ENCODE results near the gene CHST12.
"Not testable (repeated sequence)": the region's sequence is repeated elsewhere in the genome, so short reads cannot be mapped to it uniquely, and the experiment has no call there.

CHST12 gene

GRCh38 chr7:2460188-2460587 lies 56.8 kb downstream of the CHST12 start:
- no peak for DNase-seq (ENCODE audit: low read depth in 2 of 2)

DNA sequence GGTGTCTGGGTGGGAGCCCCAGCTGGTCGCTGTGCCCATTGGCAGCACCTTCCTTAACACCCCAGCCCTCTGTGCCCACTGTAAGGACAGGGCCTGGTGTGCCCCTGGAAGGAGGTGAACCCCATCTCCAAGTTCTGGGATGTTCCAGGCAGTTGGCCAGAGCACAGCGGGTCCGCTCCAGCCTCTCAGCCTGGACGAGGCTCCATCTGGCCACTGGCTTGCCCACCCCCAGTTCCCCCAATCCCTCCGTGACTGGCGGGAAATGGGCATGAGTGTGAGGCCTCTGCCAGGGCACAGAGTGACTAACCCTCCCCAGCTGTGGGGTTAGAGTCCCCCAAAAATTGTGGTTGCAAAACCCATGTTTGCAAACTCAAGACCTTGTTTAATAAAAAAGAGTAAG lies 57.2 kb downstream of the CHST12 start:
- DNase-seq (ENCODE audit: low read depth in 2 of 2) = no peak

DNA sequence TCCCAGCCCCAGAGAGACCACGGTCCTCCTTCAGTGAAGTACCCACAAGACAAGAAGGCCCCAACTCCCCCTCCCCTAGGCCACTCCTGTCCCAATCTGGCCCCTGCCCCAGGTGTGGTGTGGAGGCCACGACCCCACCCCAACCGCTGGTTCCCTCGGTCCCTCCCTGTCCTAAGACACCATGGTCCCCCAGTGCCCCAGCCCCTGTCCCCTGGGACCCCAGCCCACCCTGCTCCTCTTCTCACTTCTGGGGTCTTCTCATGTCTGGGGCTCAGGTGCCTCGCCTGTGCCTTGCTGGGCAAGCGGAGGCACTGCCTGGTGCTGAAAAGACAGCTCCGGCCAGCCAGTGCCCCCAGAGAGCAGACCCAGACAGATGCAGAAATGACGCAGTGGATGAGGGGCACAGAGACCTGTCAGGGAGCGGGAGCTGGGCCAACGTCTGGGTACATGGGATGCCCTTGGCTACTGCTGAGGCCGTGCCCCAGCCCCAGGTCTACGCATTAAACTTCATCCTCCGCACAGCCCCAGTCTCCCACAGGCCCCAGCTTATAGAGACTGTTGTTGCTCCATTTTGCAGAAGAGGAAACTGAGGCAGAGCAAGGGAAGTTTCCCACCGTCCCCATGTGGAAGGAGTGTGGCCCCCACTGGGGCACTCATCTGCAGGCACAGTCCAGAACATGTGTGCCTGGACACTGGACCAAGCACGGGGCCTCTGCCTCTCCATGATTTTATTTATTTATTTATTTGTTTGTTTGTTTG lies 58.0 kb downstream of the CHST12 start:
- no peak for DNase-seq (ENCODE audit: low read depth in 2 of 2)

- no peak for DNase-seq (ENCODE audit: low read depth in 2 of 2)
These were observed 59.3 kb downstream of the CHST12 start for GRCh38 chr7:2462731-2463130.

DNA sequence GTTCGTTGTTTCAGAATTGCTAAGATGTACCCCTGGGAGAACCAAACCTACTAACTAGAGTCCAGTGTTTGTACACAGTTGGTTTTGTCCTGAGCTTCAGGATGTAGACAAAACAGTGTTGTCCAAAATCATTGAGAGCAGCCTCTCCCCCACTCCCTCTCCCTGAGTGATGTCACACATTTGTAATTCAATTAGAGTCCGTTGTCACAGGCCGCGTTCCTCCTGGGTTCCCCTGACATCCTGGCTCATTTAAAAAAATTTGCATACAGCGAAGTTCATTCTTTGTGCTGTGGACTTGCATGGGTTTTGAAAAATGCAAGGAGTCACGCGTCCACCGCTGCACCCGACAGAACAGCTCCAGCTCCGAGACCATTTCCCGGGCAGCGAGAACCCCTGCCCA lies 62.5 kb downstream of the CHST12 start:
- DNase-seq (ENCODE audit: low read depth in 2 of 2) = no peak

DNA sequence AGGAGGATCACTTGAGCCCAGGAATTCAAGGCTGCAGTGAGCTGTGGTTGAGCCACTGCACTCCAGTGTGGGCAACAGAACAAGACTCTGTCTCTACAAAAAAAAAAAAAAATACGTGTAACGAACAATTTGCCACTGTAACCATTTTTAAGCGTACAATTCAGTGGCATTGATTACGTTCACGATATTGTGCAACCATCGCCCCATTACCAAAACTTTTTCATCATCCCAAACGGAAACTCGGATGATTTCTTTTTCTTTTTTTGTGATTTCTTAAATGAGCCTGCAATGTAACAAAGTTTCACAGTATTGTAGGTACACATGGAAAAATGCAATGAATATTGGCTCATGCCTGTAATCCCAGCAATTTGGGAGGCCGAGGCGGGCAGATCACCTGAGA lies 63.3 kb downstream of the CHST12 start:
- no peak for DNase-seq (ENCODE audit: low read depth in 2 of 2)

GRCh38 chr7:2468227-2468626 lies 64.8 kb downstream of the CHST12 start:
- no peak for DNase-seq (ENCODE audit: low read depth in 2 of 2)

DNA sequence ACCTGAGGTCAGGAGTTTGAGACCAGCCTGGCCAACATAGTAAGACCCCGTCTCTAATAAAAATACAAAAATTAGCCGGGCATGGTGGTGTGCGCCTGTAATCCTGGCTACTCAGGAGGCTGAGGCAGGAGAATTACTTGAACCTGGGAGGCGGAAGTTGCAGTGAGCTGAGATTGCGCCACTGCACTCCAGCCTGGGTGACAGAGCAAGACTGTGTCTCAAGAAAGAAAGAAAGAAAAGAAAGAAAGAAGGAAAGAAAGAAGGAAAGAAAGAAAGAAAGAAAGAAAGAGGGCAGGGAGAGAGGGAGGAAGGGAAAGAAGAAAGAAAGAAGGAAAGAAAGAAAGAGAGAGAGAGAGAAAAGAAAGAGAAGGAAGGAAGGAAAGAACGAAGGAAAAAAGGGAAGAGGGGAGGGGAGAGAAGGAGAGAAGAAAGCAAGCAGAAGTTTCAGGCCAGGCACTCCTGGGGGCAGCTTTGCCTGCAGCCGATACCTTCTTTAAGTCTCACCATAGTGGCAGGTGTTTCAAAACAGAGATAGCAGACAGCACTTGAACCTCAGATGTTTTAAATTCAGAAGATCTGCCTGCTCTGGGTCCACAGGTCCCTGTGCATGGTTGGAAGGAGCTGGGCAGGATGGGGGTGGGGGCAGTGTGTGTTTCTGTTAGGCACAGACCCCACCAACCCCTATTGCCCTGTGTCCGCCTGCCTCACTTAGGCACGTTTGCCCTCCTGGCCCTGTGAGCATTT lies 66.2 kb downstream of the CHST12 start:
- DNase-seq (ENCODE audit: low read depth in 2 of 2) = not testable (repeated sequence)

DNA sequence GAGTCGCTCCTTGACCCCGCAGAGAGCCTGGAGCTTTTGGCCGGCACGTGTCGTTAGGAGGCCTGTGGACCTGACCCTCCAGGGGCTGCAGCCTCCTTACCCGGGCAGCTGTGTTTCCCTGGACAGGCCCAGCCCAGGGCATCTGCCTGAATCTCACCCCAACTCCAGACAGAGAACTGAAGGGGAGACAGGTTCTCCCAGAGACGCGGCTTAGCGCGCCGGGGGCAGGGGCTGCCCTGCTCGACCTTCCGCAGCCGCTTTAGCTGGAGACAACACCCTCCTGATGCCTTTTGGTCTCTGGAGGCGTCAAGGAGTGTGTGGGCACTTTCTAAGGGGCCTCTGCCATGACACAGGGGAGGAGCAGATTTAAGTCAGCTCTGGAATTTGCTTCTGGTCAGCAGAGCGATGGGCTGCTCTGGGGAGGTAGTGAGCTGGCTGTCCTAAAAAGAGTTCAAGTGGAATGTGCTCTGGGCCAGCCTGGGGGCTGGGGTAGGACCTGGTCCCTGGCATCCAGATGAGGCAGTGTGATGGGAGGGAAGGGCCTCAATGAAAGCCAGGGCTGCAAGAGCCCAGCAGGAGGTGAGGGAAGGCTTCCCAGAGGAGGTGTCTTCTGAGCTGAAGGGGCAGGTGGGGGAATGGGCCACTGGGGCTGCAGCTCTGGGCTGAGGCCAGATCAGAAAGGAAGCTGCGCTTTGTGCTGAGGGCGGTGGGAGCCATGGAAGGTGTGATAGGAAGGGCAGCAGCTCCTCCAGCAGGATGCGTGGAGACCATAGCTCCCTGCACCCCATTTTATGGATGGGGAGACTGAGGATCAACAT lies 67.0 kb downstream of the CHST12 start:
- DNase-seq (ENCODE audit: low read depth in 2 of 2) = no peak

DNA sequence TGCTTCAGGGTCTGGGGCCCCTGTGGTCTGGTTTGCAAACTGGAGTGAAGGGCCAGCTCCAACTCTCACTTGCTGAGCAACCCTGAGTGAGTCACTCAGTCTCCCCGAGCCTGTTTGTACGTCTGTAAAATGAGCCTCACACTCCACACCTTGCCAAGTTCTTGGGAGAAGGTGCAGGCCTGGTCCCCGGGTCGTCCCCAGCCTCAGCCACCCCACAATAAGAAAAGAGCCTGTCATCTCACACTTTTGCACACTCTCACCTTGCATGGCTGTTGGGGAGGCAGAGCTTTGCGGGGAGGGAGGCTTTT lies 67.6 kb downstream of the CHST12 start:
- DNase-seq (ENCODE audit: low read depth in 2 of 2) = no peak

GRCh38 chr7:2471396-2471795 lies 68.0 kb downstream of the CHST12 start:
- no peak for DNase-seq (ENCODE audit: low read depth in 2 of 2)

DNA sequence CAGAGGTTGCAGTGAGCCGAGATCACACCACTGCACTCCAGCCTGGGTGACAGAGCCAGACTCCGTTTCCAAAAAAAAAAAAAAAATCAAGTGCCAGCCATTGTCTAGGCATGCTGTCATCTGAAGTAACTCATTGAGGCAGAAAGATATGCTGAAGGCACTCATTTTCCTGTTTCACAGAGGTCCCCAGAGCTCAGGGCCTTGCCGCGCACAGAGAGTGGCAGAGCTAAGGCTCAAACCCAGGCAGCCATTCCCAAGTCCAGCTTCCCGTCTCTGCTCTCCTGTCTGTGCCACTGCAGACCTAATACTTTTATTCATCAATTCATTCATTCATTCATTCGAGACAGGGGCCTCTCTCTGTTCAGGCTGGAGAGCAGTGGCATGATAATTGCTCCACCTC lies 69.3 kb downstream of the CHST12 start:
- DNase-seq (ENCODE audit: low read depth in 2 of 2) = no peak

- DNase-seq (ENCODE audit: low read depth in 2 of 2) = no peak
These were observed 70.2 kb downstream of the CHST12 start for GRCh38 chr7:2473496-2474180.

GRCh38 chr7:2474224-2474623 lies 70.8 kb downstream of the CHST12 start:
- DNase-seq (ENCODE audit: low read depth in 2 of 2) = no peak

GRCh38 chr7:2474813-2475677 lies 71.6 kb downstream of the CHST12 start:
- no peak for DNase-seq (ENCODE audit: low read depth in 2 of 2)

DNA sequence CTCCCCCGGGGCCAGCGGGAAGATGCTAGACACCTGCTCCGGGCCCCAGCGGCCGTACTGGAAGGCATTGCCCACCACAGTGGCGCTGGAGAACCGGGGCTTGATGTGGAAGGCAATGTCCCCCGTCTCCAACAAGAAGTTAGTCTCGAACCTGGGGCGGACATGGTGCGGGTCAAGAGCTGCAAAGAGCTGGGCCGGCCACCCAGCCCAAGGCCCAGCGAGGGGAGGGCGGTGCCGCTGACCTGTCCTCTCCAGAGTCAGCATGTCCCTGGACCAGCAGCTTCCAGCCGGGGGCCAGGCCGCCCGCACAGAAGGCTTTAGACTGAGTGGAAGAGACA lies 72.2 kb downstream of the CHST12 start:
- DNase-seq (ENCODE audit: low read depth in 2 of 2) = no peak

- no peak for DNase-seq (ENCODE audit: low read depth in 2 of 2)
These were observed 72.9 kb downstream of the CHST12 start, which contains the start of gene GRIFIN for GRCh38 chr7:2476298-2476697. Gene GRIFIN, minus strand, starts transcription at chr7:2476398. Its CDS starts 15 bp downstream, at chr7:2476383.

DNA sequence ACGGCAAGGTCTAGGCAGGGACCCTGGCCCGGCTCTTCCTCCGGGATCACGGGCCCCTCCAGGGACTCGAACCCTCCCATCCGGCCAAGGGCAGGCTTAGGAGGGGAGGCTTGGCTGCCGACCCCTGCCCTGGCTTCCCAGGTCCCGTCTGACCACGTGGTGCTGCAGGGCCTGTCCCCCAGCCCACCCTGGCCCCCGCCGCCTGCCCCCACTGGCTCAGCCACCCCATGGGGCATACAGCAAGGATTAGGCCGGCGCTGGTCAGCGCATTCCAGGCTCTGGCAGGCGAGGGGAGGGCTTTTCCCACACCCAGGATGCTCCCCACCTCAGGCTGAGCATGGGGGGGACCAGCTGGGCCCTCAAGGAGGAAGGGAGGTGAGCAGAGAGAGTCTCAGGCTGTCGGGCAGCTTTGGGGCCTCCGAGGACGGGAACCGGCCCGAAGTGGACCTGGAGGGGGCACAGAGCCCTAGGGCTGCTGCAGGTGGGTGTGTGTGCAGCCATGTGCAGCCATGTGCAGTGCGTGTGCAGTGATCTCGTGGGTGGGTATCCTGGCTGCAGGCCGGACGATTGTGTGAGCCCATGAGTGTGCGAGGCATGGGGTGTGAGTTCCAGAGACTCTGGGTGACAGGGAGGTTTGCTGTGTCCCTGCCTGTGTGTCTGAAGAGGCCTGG lies 73.5 kb downstream of the CHST12 start:
- no peak for DNase-seq (ENCODE audit: low read depth in 2 of 2)

DNA sequence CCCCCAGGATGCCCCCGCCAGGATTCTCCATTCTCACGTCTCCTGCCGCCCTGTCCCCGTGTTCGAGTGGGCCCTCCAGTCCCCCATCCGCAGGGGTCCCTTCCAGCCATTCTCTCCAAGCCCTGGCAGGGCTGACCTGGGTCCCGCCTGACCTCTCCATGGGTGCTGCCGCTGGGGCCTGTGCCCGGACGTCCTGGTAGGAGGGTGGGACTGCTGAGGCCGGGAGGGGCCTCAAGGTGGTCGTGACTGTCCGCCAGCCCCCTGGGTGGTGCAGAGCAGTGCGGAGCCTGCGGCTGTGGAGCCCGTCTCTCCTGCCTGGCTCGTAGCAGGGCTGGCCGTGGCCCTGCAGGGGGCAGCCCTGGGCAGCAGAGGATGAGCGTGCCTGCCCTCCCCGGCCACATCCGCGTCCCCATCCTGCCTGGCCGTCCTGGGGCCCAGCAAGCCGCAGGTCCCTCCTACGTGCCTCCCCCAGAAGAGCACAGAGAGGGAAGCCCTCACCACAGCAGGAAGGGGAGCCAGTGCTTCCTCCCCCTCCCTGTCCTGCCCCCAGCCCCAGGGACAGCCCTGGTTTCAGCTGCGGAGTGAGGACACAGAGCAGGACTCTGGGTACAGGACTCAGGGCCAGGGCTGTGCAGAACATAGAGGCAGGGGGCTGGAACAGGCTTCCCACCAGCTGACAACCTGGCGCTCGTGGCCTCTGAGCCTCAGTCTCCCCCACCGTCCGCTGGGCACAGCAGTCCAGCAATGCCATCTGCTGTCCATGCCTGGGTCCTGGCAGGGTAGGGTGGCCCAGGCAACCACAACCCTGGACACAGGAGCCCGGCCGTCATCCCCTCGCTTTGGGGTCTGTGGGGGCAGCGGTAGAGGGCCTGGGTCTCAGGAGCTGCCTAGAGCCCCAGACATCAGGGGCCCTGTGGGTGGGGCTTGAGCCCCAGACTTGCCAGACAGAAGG lies 74.3 kb downstream of the CHST12 start:
- peak; percentile 16 to 28 for DNase-seq (ENCODE audit: low read depth in 2 of 2)

All from activated CD8-positive, alpha-beta memory T cell treated with anti-CD3 and anti-CD28 coated beads for 4 hours (primary cell).